ENCODE measurements around the gene LCORL. TPM values are rescaled to one million over a fixed set of nuclear protein-coding genes. Genes with fewer than 3 reads are reported as not detected.

LCORL gene
- total RNA-seq, 1 donor from 2014 or later = 21.3 TPM

- TF ChIP-seq CTCF (IDR thresholded peaks at IDR 0.05; ENCODE audit: unreplicated experiment) = no peak
- no peaks in the 10 kb centered on the region for H3K36me3 Mint-ChIP-seq
Observed at GRCh38 chr4:18056030-18056429, 34.5 kb upstream of the LCORL start.

GRCh38 chr4:18052158-18052557, 30.6 kb upstream of the LCORL start:
- Mint-ChIP-seq H3K27me3 (ENCODE audit: low read depth) (no peaks in the 10 kb centered on the region), H3K9me3 (no peaks in the 10 kb centered on the region), H3K4me1 (no peaks in the 10 kb centered on the region), H3K36me3 (no peaks in the 10 kb centered on the region), H3K27ac (no peak overlapping the region), H3K4me3 (no peak overlapping the region)
- DNase-seq (ENCODE audit: low spot score in 2 of 2, unreplicated experiment in 2 of 2) = no peak
- TF ChIP-seq CTCF (IDR thresholded peaks at IDR 0.05; ENCODE audit: unreplicated experiment) = no peak

More at GRCh38 chr4:18056030-18056429, 34.5 kb upstream of the LCORL start:
- no peak for DNase-seq (ENCODE audit: low spot score in 2 of 2, unreplicated experiment in 2 of 2)
- H3K9me3 Mint-ChIP-seq = no peaks in the 10 kb centered on the region
- H3K27me3 Mint-ChIP-seq (ENCODE audit: low read depth) = no peaks in the 10 kb centered on the region
- no peaks in the 10 kb centered on the region for H3K4me1 Mint-ChIP-seq
- no peak overlapping the region for H3K27ac Mint-ChIP-seq
- H3K4me3 Mint-ChIP-seq = no peak overlapping the region

- H3K36me3 Mint-ChIP-seq = no peaks in the 10 kb centered on the region
- no peaks in the 10 kb centered on the region for H3K9me3 Mint-ChIP-seq
- no peak overlapping the region for H3K27ac Mint-ChIP-seq
- no peaks in the 10 kb centered on the region for H3K27me3 Mint-ChIP-seq (ENCODE audit: low read depth)
- no peak for TF ChIP-seq CTCF (IDR thresholded peaks at IDR 0.05; ENCODE audit: unreplicated experiment)
- no peaks in the 10 kb centered on the region for H3K4me1 Mint-ChIP-seq
- DNase-seq (ENCODE audit: low spot score in 2 of 2, unreplicated experiment in 2 of 2) = no peak
- H3K4me3 Mint-ChIP-seq = no peak overlapping the region
Observed at GRCh38 chr4:18051281-18051680, 29.7 kb upstream of the LCORL start.

GRCh38 chr4:18050448-18050847, 28.9 kb upstream of the LCORL start:
- H3K4me1 Mint-ChIP-seq = no peaks in the 10 kb centered on the region
- no peak for TF ChIP-seq CTCF (IDR thresholded peaks at IDR 0.05; ENCODE audit: unreplicated experiment)
- H3K27ac Mint-ChIP-seq = no peak overlapping the region
- H3K27me3 Mint-ChIP-seq (ENCODE audit: low read depth) = no peaks in the 10 kb centered on the region
- no peak overlapping the region for H3K4me3 Mint-ChIP-seq
- no peaks in the 10 kb centered on the region for H3K36me3 Mint-ChIP-seq
- no peaks in the 10 kb centered on the region for H3K9me3 Mint-ChIP-seq
- DNase-seq (ENCODE audit: low spot score in 2 of 2, unreplicated experiment in 2 of 2) = no peak

GRCh38 chr4:18049446-18049845, 27.9 kb upstream of the LCORL start:
- H3K27ac Mint-ChIP-seq = no peak overlapping the region
- H3K27me3 Mint-ChIP-seq (ENCODE audit: low read depth) = no peaks in the 10 kb centered on the region
- no peaks in the 10 kb centered on the region for H3K4me1 Mint-ChIP-seq
- H3K36me3 Mint-ChIP-seq = no peaks in the 10 kb centered on the region
- H3K9me3 Mint-ChIP-seq = no peaks in the 10 kb centered on the region
- no peak overlapping the region for H3K4me3 Mint-ChIP-seq
- DNase-seq (ENCODE audit: low spot score in 2 of 2, unreplicated experiment in 2 of 2) = no peak
- no peak for TF ChIP-seq CTCF (IDR thresholded peaks at IDR 0.05; ENCODE audit: unreplicated experiment)

- peak; percentile 52 for TF ChIP-seq CTCF (IDR thresholded peaks at IDR 0.05; ENCODE audit: unreplicated experiment)
- no peak for DNase-seq (ENCODE audit: low spot score in 2 of 2, unreplicated experiment in 2 of 2)
- Mint-ChIP-seq H3K9me3 (no peaks in the 10 kb centered on the region), H3K27me3 (ENCODE audit: low read depth) (no peaks in the 10 kb centered on the region), H3K4me3 (no peak overlapping the region), H3K36me3 (no peaks in the 10 kb centered on the region), H3K27ac (no peak overlapping the region), H3K4me1 (no peaks in the 10 kb centered on the region)
Observed at GRCh38 chr4:18042754-18043153, 21.2 kb upstream of the LCORL start.
